Amniotic epithelial cell (primary cell): Measurements from ENCODE around the gene OTOG.
A peak's percentile ranks its signal among the peaks of the same experiment; 100 is the strongest.

Source experiments
- DNase-seq: peaks from one replicate; pipeline ENCODE4 v3.0.0-alpha.2; 2010; ENCODE audit warnings: low read depth

OTOG gene

GRCh38 chr11:17650127-17650911 is 103.3 kb downstream of the OTOG start:
- DNase-seq: peak; percentile 0

- no peak for DNase-seq
Measured at GRCh38 chr11:17651061-17651460, 104.0 kb downstream of the OTOG start.

GRCh38 chr11:17651681-17652080 is 104.6 kb downstream of the OTOG start:
- DNase-seq: no peak

DNA sequence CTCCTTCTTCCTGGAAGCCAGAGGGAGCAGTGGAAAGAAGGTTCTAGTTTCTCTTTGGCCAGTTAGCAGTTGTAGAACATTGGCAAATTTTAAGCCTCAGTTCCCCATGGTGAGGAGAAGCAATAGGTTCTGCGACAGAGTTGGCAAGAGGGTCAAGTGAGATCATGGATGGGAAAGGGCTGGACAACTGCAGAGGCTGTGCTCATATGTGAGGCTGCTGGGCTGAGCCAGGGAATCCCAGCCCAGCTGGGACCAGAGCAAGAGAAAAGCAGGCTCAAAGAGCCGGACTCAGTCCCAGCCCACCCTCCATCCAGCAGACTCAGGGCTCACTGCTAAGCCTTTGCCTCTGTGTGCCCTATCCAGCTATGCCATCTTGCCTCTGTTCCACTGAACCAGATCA is 105.5 kb downstream of the OTOG start:
- DNase-seq: no peak

GRCh38 chr11:17653611-17654010 is 106.6 kb downstream of the OTOG start:
- no peak for DNase-seq

- DNase-seq: no peak
Measured at GRCh38 chr11:17655682-17656081, 108.6 kb downstream of the OTOG start.

DNA sequence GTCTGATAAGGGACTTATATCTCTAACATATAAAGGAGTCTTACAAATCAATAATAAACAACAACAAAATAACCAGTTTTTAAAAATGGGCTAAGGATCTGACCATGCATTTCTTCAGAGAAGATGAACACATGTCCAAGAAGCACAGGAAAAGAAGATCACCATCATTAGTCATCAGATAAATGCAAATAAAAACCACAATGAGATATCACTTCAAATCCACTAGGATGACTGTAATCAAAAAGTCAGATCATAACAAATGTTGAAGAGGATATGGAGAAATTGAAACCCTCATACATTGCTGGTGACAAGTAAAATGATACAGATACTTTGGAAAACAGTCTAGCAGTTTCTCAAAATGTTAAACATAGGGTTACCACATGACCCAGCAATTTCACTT is 111.2 kb downstream of the OTOG start:
- peak; percentile 1 for DNase-seq

DNA sequence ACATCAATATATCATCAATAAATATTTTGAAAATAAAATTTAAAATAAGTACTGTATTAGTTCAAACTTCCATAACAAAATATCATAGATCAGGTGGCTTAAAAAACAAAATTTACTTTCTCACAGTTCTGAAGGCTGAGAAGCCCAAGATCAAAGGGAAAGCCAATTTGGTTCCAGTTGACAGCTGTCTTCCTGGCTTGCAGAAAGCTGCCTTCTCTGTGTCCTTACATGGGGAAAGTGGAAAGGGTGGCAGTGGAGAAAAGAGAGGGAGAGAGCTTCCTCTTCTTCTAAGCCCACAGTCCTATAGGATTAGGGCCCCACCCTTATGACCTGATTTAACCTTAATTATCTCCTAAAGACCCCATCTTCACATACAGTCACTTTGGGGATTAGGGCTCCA is 121.1 kb downstream of the OTOG start:
- no peak for DNase-seq

DNA sequence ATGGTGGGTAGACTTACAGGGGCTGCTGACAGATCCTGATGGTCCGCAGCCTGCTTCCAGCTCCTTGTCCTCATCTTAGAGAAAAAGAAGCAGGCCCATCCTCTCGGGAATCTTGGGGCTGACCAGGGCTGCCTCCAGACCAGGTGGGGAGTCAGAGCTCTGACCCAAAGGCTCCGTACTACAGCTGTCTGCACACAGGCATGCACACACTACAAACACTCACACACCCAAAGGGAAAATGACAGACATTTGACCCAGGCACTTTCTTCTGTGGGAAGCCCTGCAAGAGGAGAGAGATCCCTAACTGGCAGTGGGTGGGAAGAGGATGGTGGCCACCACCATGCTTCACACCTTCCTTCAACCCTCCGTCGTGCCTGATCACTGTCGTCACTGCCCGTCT is 125.4 kb downstream of the OTOG start:
- DNase-seq: no peak

GRCh38 chr11:17673951-17674350 is 126.9 kb downstream of the OTOG start:
- no peak for DNase-seq

DNA sequence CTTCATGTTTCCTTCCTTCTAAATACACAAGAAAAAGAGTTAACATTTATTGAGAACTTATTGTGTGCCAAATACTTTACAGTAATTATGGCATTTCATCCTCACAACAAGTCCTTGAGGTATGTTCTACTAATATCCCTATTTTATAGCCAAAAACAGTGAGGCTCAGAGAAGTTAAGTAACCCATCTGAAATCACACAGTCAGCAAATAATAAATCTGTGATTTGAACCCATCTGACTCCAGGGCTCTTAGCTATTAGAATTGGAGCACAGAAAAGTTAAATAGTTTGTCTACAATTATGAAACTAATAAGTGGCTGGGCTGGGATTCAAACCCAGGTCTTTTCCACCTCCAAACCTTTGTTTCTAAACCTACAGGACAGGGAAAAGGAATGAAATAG is 135.8 kb downstream of the OTOG start:
- DNase-seq: no peak

GRCh38 chr11:17683377-17684161 is 136.5 kb downstream of the OTOG start:
- DNase-seq: peak; percentile 61

DNA sequence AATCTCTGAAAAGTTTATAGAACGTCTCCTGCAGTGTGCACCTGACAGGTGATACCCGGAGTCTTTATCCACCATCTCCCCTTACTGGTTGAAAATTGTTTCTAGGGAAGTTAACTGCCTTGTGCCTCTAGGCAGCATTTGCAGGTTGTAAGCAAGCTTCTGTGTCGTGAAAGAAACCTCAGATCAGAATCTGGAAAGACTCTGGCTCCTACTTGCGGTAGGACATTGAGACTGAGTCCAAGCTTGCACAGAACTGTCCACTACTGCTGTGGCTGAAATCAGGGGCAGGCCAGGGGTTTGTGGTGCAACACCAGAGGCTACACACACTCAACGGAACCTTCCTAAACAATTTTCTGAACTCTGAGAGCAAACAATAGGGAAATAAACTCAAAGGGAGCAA is 137.5 kb downstream of the OTOG start:
- DNase-seq: no peak

- no peak for DNase-seq
Measured at GRCh38 chr11:17686231-17686980, 139.3 kb downstream of the OTOG start.

- DNase-seq: no peak
Measured at GRCh38 chr11:17687946-17688670, 141.0 kb downstream of the OTOG start.

GRCh38 chr11:17691550-17691949 is 144.5 kb downstream of the OTOG start:
- no peak for DNase-seq

GRCh38 chr11:17691976-17692375 is 144.9 kb downstream of the OTOG start:
- no peak for DNase-seq

- no peak for DNase-seq
Measured at GRCh38 chr11:17692931-17693330, 145.9 kb downstream of the OTOG start.

DNA sequence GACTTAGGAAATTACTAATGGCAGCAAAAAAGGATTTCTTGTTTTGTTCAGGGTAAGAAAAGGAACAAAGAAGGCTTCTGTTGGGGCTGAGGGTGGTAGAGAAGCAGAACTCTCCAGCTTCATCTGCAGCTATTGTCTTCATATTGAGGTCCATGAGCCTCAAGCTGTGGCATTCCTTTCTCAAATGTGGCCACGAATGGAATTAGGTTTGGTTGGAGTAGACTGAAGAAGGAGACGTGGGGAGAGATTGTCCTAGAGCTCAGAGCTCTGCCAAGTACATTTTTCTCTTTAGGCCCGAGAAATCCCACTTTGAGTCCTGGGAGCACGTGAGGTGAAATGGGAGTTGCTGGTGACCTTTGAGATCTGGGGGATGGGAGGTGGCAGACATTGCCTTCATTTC is 146.5 kb downstream of the OTOG start:
- DNase-seq: no peak

GRCh38 chr11:17694494-17695110 is 147.5 kb downstream of the OTOG start:
- no peak for DNase-seq
